Measurements from ENCODE around the gene GBE1.

DNA sequence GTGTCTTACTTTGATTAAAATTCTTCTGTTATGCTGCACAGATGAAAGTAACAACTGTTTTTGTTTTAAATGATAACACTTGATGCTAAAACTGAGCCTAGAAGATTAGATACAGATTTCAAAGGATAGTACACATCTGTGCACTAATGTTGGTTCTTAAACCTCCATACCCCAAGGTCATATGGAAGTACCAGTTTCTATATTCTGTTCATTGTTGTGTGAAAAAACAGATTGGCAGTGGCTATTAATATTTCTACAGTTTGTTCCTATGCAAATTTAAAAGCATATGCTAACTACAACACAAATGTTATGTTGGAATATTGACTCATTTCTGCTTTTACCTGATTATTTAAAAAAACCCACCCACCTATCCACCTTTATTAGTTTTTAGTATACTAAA is 32.0 kb upstream of the GBE1 start:
- TF ChIP-seq, protein P1, sequence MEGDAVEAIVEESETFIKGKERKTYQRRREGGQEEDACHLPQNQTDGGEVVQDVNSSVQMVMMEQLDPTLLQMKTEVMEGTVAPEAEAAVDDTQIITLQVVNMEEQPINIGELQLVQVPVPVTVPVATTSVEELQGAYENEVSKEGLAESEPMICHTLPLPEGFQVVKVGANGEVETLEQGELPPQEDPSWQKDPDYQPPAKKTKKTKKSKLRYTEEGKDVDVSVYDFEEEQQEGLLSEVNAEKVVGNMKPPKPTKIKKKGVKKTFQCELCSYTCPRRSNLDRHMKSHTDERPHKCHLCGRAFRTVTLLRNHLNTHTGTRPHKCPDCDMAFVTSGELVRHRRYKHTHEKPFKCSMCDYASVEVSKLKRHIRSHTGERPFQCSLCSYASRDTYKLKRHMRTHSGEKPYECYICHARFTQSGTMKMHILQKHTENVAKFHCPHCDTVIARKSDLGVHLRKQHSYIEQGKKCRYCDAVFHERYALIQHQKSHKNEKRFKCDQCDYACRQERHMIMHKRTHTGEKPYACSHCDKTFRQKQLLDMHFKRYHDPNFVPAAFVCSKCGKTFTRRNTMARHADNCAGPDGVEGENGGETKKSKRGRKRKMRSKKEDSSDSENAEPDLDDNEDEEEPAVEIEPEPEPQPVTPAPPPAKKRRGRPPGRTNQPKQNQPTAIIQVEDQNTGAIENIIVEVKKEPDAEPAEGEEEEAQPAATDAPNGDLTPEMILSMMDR (IDR thresholded peaks at IDR 0.05; ENCODE audit: low read length) = no peak
- TF ChIP-seq EZH2 (optimal IDR thresholded peaks at IDR 0.05; ENCODE audit: low read depth, low read length) = no peak

Data from MM.1S (cell line).